Stimulated activated CD4-positive, alpha-beta T cell treated with anti-CD3 and anti-CD28 coated beads, Interleukin-1b, Interleukin-23, amount 100 ng/mL, for 4 hours (primary cell): ENCODE measurements around the gene MYH3.

ENCODE experiments used
- DNase-seq, 2 donors: peaks; one replicate each; pipeline ENCODE4 v3.0.0-alpha.2; 2020; ENCODE audit warnings: low read depth in 2 of 2

Gene MYH3

GRCh38 chr17:10649602-10650001, 7.5 kb downstream of the MYH3 start:
- DNase-seq: no peak

GRCh38 chr17:10648956-10649355, 8.2 kb downstream of the MYH3 start:
- no peak for DNase-seq

- no peak for DNase-seq
Observed at GRCh38 chr17:10648381-10648780, 8.7 kb downstream of the MYH3 start.

GRCh38 chr17:10646392-10646990, 10.6 kb downstream of the MYH3 start:
- peak; percentile 69 to 71 for DNase-seq

GRCh38 chr17:10640475-10640874, 16.6 kb downstream of the MYH3 start:
- no peak for DNase-seq

- no peak for DNase-seq
Observed at GRCh38 chr17:10638151-10638550, 19.0 kb downstream of the MYH3 start.

GRCh38 chr17:10635290-10635689, 21.8 kb downstream of the MYH3 start:
- no peak for DNase-seq

GRCh38 chr17:10633738-10634379, 23.2 kb downstream of the MYH3 start:
- no peak for DNase-seq

- DNase-seq: no peak
Observed at GRCh38 chr17:10631701-10632100, 25.4 kb downstream of the MYH3 start.

- peak; percentile 10 to 23 for DNase-seq
Observed at GRCh38 chr17:10631048-10631700, 25.9 kb downstream of the MYH3 start.

GRCh38 chr17:10629706-10630105, 27.4 kb downstream of the MYH3 start:
- DNase-seq: no peak

GRCh38 chr17:10628756-10629155, 28.4 kb downstream of the MYH3 start:
- DNase-seq: no peak

GRCh38 chr17:10626390-10626789, 30.7 kb downstream of the MYH3 start:
- no peak for DNase-seq

GRCh38 chr17:10624969-10625368, 32.1 kb downstream of the MYH3 start:
- no peak for DNase-seq

- no peak for DNase-seq
Observed at GRCh38 chr17:10623737-10624338, 33.3 kb downstream of the MYH3 start.

- no peak for DNase-seq
Observed at GRCh38 chr17:10622617-10623485, 34.3 kb downstream of the MYH3 start.

- DNase-seq: no peak
Observed at GRCh38 chr17:10621397-10621796, 35.7 kb downstream of the MYH3 start.

- DNase-seq: no peak
Observed at GRCh38 chr17:10620823-10621222, 36.3 kb downstream of the MYH3 start.

- DNase-seq: peak; percentile 28 to 40
Observed at GRCh38 chr17:10618202-10618635, 38.9 kb downstream of the MYH3 start.

- DNase-seq: no peak
Observed at GRCh38 chr17:10617120-10617505, 40.0 kb downstream of the MYH3 start.

GRCh38 chr17:10616502-10617119, 40.5 kb downstream of the MYH3 start:
- peak; percentile 59 to 67 for DNase-seq
